ENCODE data around the gene DIRAS3. TPM values are rescaled to one million over a fixed set of nuclear protein-coding genes. Genes with fewer than 3 reads are reported as not detected.
"Not testable (repeated sequence)": the region's sequence is repeated elsewhere in the genome, so short reads cannot be mapped to it uniquely, and the experiment has no call there.

DIRAS3 gene
- polyA plus RNA-seq, 1 experiment, result 12.6 TPM

DNA sequence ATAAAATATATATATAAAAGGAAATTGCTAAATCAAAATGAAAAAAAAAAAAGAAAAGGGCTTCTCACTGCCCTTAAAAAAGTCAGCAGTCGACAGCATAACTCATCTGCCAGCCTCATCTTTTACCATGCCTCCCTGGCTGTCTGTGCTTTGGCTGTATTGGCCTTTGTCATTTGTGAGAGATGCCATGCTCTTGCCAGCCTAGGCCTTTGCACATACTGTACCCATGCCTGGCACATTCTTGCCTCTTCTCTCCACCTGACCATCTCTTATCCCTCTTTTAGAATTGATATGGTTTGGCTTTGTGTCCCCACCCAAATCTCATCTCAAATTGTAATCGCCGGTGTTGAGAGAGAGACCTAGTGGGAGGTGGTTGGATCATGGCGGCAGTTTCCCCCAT lies 37.1 kb downstream of the DIRAS3 start:
- H3K9me3 ChIP-seq (ENCODE audit: control insufficient read depth, insufficient read depth, low read length), result no peaks in the 10 kb centered on the region
- H3K27me3 ChIP-seq (ENCODE audit: control insufficient read depth, insufficient read depth, low read length), result no peaks in the 10 kb centered on the region
- TF ChIP-seq, protein P1, sequence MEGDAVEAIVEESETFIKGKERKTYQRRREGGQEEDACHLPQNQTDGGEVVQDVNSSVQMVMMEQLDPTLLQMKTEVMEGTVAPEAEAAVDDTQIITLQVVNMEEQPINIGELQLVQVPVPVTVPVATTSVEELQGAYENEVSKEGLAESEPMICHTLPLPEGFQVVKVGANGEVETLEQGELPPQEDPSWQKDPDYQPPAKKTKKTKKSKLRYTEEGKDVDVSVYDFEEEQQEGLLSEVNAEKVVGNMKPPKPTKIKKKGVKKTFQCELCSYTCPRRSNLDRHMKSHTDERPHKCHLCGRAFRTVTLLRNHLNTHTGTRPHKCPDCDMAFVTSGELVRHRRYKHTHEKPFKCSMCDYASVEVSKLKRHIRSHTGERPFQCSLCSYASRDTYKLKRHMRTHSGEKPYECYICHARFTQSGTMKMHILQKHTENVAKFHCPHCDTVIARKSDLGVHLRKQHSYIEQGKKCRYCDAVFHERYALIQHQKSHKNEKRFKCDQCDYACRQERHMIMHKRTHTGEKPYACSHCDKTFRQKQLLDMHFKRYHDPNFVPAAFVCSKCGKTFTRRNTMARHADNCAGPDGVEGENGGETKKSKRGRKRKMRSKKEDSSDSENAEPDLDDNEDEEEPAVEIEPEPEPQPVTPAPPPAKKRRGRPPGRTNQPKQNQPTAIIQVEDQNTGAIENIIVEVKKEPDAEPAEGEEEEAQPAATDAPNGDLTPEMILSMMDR (IDR thresholded peaks at IDR 0.05; ENCODE audit: low read depth, low read length), result no peak
- ChIA-PET CTCF (no interaction called here), POLR2A (no interaction called here)
- H3K4me3 ChIP-seq (ENCODE audit: low read depth, low read length), result no peak overlapping the region
- H3K27ac ChIP-seq (ENCODE audit: low read depth, low read length), result no peak overlapping the region
- DNase-seq (ENCODE audit: low read depth, low spot score), result no peak

DNA sequence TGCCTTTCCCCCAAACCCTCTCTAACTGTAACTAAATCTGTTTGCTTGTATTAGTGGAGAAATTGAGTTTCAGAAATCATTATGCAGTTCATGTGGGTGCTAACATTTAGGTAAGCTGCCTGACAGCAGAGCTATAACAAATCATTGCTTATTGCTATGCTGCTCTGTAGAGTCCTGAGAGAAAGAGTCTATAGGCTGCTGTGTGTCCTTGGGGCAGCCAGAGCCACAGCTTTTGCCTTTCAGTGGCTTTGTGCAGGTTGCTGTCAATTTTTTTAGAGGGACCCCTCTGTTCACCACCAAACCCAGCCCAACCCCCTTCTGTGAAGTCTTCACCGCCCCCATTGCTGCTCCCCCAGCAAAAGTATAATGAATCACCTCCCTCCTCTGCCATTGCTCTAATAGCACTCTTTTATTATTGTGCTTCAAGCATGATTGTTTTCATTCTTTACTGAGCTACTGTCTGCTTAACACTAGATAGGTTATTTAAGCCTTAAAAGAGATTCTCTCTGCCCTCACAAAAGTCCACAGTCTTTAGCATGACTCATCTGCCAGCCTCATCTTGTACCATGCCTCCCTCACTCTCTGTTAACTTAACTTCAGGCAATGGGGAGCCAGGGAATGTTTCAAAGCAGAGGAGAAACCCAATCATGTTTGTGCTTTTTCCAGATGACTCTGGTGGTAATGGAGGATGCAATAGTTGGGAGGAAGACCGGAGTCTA lies 38.6 kb downstream of the DIRAS3 start:
- ChIA-PET CTCF (interaction anchor here (0.5 to 5.2 kb wide), 7 partner anchors 11 to 182 kb away, joined by 3 to 94 read pairs (median 4); no protein-coding TSS in a partner anchor), POLR2A (no interaction called here)
- H3K27me3 ChIP-seq (ENCODE audit: control insufficient read depth, insufficient read depth, low read length), result no peaks in the 10 kb centered on the region
- TF ChIP-seq, protein P1 (IDR thresholded peaks at IDR 0.05; ENCODE audit: low read depth, low read length), result no peak
- no peak for DNase-seq (ENCODE audit: low read depth, low spot score)
- no peak overlapping the region for H3K27ac ChIP-seq (ENCODE audit: low read depth, low read length)
- H3K9me3 ChIP-seq (ENCODE audit: control insufficient read depth, insufficient read depth, low read length), result no peaks in the 10 kb centered on the region
- no peak overlapping the region for H3K4me3 ChIP-seq (ENCODE audit: low read depth, low read length)

DNA sequence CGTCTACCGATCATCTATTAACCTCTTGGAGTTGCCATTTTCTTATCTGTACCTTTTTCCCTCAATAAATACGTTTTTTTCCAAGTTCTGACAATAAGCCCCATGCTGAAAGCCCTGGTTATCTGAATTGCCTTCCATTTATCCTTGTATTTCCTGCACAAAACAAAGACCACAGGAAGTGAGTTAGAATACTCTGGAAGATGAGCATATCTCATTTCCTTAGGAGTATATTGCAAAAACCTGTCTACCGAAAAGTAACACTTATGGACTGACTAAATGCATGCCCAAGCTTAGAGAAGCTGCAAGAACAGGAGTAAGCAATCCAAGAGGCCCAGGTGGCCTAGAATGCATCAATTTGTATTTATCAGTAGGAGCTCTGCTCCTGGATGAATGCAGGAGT lies 39.9 kb downstream of the DIRAS3 start:
- CTCF ChIA-PET, result interaction anchor here (0.6 to 5.2 kb wide), 29 partner anchors 8 to 335 kb away, joined by 3 to 94 read pairs (median 3); no protein-coding TSS in a partner anchor
- Histone ChIP-seq H3K27me3 (ENCODE audit: control insufficient read depth, insufficient read depth, low read length) (no peaks in the 10 kb centered on the region), H3K9me3 (ENCODE audit: control insufficient read depth, insufficient read depth, low read length) (no peaks in the 10 kb centered on the region), H3K27ac (ENCODE audit: low read depth, low read length) (no peak overlapping the region), H3K4me3 (ENCODE audit: low read depth, low read length) (no peak overlapping the region)
- DNase-seq (ENCODE audit: low read depth, low spot score), result no peak
- POLR2A ChIA-PET, result no interaction called here
- TF ChIP-seq, protein P1 (IDR thresholded peaks at IDR 0.05; ENCODE audit: low read depth, low read length), result no peak

DNA sequence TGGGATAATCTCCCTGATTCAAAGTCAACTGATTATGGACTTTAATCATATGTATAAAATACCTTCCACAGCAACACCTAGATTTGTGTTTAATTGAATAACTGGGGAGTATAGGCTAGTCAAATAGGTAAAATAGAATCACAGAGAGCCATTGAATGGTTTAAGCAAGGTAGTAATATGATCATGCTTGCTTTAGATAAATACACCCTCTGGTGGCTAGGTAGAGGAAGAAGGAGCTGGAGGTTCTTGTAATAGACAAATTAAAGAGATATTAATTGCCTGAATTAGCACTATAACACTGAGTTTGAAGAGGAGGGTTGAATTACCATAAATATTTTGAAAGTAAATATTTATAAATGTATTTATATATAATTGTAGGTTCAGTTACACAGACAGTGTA lies 40.3 kb downstream of the DIRAS3 start:
- H3K27ac ChIP-seq (ENCODE audit: low read depth, low read length), result no peak overlapping the region
- POLR2A ChIA-PET, result no interaction called here
- TF ChIP-seq, protein P1 (IDR thresholded peaks at IDR 0.05; ENCODE audit: low read depth, low read length), result peak; percentile 65
- H3K9me3 ChIP-seq (ENCODE audit: control insufficient read depth, insufficient read depth, low read length), result no peaks in the 10 kb centered on the region
- CTCF ChIA-PET, result interaction anchor here (0.6 to 5.2 kb wide), 26 partner anchors 8 to 336 kb away, joined by 3 to 94 read pairs (median 3); no protein-coding TSS in a partner anchor
- no peaks in the 10 kb centered on the region for H3K27me3 ChIP-seq (ENCODE audit: control insufficient read depth, insufficient read depth, low read length)
- no peak overlapping the region for H3K4me3 ChIP-seq (ENCODE audit: low read depth, low read length)
- DNase-seq (ENCODE audit: low read depth, low spot score), result no peak

DNA sequence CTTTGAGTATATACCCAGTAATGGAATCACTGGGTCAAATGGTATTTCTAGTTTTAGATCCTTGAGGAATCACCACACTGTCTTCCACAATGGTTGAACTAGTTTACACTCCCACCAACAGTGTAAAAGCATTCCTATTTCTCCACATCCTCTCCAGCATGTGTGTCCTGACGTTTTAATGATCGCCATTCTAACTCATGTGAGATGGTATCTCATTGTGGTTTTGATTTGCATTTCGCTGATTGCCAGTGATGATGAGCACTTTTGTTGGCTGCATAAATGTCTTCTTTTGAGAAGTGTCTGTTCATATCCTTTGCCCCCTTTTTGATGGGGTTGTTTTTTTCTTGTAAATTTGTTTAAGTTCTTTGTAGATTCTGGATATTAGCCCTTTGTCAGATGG lies 46.8 kb downstream of the DIRAS3 start:
- H3K9me3 ChIP-seq (ENCODE audit: control insufficient read depth, insufficient read depth, low read length); H3K4me3 ChIP-seq (ENCODE audit: low read depth, low read length); H3K27ac ChIP-seq (ENCODE audit: low read depth, low read length); POLR2A ChIA-PET; CTCF ChIA-PET; DNase-seq (ENCODE audit: low read depth, low spot score); H3K27me3 ChIP-seq (ENCODE audit: control insufficient read depth, insufficient read depth, low read length): not testable (repeated sequence)
